NCI-H1417 treated with DMSO at 0.1 percent for 48 hours (cell line): ENCODE data around the gene SUCO.
"Not testable (repeated sequence)": the region's sequence is repeated elsewhere in the genome, so short reads cannot be mapped to it uniquely, and the experiment has no call there.

Source experiments
- DNase-seq: peaks from one replicate; lab custom pipeline; 2025; lab: John Stamatoyannopoulos, UW

The SUCO gene

GRCh38 chr1:172607145-172607544 lies 74.2 kb downstream of the SUCO start:
- DNase-seq, result no peak

DNA sequence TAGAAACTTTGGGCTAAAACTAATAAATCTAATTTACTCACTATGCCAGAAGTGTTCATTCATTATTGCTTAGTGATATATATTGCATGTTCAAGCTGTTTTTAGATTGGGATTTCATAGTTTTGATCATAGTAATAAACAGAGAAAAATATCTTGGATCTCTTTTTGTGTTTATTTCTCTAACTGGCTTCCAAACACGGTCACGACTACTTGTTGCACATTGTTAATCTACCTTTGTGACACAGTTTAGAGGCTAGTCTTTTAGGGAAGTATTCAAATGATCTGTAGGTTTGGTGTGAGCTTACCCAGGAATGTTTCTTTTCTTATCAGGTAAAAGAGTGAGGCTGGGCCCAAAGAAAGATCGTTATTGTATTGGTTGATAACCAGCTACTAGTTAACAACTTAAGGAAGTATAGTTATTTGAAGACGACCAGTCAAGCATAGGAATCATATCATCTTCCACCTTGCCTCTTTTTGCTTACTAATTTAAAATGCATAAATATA lies 75.2 kb downstream of the SUCO start:
- DNase-seq, result no peak

GRCh38 chr1:172609528-172609927 lies 76.6 kb downstream of the SUCO start:
- no peak for DNase-seq

- no peak for DNase-seq
Measured at GRCh38 chr1:172612478-172612877, 79.5 kb downstream of the SUCO start.

GRCh38 chr1:172613294-172613693 lies 80.3 kb downstream of the SUCO start:
- no peak for DNase-seq

GRCh38 chr1:172616195-172616594 lies 83.2 kb downstream of the SUCO start:
- DNase-seq, result no peak

- DNase-seq, result no peak
Measured at GRCh38 chr1:172616636-172617035, 83.7 kb downstream of the SUCO start.

DNA sequence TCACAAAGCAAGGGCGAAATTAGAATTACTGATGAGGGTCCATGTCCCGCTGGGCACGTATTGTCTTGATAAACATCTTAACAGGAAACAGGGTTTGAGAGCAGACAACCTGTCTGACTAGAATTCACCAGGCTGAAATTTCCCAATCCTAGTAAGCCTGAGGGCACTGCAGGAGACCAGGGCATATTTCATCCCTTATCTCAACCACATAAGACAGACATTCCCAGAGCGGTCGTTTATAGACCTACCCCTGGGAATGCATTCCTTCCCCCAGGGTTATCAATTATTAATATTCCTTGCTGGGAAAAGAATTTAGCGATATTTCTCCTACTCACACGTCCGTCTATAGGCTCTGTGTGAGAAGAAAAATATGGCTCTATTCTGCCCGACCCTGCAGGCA lies 87.7 kb downstream of the SUCO start:
- DNase-seq, result not testable (repeated sequence)

- DNase-seq, result no peak
Measured at GRCh38 chr1:172622541-172622940, 89.6 kb downstream of the SUCO start.

GRCh38 chr1:172623748-172624147 lies 90.8 kb downstream of the SUCO start:
- no peak for DNase-seq

- no peak for DNase-seq
Measured at GRCh38 chr1:172626845-172627244, 93.9 kb downstream of the SUCO start.

DNA sequence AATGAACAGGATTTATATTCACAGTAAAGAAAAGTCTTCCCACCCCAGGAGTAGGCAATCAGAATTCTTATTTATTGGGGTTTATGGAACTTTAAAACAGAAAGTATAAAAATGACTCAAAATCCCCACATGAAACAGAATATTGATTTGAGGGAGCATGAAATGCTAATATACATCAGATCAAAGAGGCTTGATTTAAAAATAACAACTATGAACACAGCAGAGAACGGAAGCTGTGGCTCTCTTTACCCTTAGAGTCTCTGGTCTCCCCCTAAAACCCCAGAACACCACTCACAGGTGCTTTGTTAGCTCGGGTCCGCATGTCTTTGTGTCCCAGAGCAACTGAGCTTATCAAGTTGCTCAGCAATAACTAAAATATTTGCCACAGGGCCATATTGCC lies 94.8 kb downstream of the SUCO start:
- DNase-seq, result no peak

DNA sequence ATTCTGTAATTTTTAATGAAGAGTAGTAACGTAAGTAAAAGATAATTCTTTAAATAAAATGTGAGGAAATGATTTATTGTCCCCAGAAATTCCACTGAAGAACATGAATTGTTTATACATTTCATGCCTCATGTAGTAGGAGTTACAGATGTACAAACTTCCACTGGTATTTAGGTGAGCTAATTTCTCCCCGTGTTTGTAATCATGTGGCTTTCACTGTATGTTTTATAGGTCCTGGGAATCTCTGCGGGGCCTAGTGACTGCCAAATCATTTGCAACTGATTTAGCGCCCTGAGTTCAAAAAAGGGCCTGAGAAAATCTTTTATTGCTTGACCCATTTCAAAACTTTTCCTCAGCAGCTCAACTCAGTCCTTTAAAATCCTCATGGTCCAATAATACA lies 95.5 kb downstream of the SUCO start:
- no peak for DNase-seq

- DNase-seq, result no peak
Measured at GRCh38 chr1:172629170-172629569, 96.2 kb downstream of the SUCO start.

- no peak for DNase-seq
Measured at GRCh38 chr1:172629638-172630037, 96.7 kb downstream of the SUCO start.

DNA sequence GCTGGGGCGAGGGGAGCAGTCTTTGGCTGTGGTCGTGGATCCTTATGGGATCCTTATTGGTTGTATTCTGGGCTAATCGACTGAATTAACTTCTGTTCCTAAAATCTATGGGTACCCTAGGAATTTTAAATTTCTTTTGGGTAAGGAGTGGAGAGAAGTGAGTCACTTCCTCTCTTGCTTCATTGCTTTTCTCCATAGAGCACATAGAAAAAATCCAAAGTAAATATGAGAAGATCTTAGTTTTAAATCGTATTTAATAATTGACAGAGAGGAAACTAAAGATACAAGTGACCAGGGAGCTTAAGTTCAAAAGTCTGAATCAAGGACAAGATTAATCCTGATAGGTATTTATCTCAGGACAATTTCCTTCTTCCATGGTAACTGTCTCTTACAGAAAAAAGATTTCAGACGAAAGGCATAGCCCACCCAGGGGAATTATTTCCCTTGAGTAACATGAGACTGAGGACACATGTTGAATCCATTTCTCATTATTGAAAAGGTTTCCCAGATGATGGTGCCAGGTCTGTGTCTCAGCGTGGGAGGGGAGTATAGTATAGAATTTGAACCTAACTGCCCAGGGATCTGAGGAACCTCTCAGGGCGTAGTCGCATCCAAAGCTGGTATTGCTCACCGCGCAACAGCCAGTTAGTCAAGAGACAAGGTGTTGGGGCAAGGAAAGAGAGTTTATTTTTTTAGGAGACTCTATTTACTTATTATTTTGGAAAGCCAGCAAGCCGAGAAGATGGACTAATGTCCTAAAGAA lies 97.3 kb downstream of the SUCO start:
- no peak for DNase-seq

GRCh38 chr1:172630868-172631267 lies 97.9 kb downstream of the SUCO start:
- no peak for DNase-seq

DNA sequence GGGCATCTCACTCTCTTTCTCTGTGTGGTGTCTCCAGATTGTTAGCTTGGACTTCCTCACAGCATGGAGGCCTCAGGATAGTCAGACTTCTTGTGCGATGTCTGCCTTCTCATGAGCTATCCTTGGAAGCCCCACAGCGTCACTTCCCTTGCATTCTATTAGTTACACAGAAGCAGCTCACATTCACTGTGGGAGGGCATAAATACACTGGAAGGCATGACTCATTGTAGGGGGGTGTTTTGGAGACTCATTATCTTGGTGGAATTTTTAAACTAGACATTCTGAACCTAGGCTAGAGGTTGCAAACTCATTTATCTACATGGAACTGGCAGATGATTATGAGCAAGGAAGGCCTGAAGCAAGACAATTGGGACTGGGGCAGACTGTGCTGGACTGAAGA lies 104.6 kb downstream of the SUCO start:
- DNase-seq, result no peak

DNA sequence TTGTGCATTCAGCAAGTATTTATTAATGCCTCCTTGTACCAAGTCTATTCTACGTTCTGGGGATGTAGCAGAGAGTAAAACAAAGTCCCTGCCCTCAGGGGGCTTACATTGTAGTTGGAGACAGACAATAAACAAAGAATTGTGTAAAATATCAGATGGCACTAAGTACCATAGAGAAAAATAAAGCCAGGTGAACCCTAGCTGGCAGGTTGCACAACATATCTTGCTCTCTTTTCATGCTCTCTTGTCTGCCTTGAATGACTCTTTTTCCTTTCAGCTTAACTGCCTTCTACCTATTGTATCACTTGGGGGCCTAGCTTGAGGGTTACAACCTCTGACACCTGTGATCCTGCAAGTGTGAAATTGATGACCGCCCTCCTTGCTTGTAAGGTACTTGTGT lies 105.3 kb downstream of the SUCO start:
- no peak for DNase-seq

- DNase-seq, result no peak
Measured at GRCh38 chr1:172638885-172639831, 106.2 kb downstream of the SUCO start.

- DNase-seq, result no peak
Measured at GRCh38 chr1:172640111-172640510, 107.2 kb downstream of the SUCO start.

GRCh38 chr1:172641492-172641891 lies 108.5 kb downstream of the SUCO start:
- DNase-seq, result no peak

GRCh38 chr1:172642970-172643369 lies 110.0 kb downstream of the SUCO start:
- DNase-seq, result no peak
